Measurements from ENCODE around the gene ABCA5.

DNA sequence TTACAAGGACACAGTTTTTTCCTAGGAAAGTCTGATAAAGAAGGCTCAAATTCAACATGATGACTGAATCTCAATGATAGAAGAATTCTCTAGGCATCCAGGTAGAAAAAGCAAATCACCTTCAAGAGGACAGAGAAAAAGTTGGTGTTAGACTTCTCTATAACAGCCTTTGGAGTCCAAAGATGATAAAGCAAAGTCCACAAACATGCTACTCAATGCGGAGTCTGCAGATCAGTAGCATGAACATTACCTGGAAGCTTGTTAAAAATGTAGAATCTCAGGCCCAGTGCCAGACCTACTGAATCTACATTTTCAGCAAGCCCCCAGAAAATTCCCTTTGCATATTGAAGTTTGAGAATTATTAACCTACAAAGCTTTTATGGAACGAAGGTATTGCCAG lies 46.1 kb upstream of the ABCA5 start:
- TF ChIP-seq NFIC (IDR thresholded peaks at IDR 0.05; ENCODE audit: low read depth, low read length): no peak
- TF ChIP-seq, protein P1, sequence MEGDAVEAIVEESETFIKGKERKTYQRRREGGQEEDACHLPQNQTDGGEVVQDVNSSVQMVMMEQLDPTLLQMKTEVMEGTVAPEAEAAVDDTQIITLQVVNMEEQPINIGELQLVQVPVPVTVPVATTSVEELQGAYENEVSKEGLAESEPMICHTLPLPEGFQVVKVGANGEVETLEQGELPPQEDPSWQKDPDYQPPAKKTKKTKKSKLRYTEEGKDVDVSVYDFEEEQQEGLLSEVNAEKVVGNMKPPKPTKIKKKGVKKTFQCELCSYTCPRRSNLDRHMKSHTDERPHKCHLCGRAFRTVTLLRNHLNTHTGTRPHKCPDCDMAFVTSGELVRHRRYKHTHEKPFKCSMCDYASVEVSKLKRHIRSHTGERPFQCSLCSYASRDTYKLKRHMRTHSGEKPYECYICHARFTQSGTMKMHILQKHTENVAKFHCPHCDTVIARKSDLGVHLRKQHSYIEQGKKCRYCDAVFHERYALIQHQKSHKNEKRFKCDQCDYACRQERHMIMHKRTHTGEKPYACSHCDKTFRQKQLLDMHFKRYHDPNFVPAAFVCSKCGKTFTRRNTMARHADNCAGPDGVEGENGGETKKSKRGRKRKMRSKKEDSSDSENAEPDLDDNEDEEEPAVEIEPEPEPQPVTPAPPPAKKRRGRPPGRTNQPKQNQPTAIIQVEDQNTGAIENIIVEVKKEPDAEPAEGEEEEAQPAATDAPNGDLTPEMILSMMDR (IDR thresholded peaks at IDR 0.05 in 2 of 3, conservative IDR thresholded peaks at IDR 0.05 in 1 of 3; ENCODE audit: control insufficient read depth in 2 of 3, extremely low read depth in 1 of 3, insufficient read depth in 1 of 3, low read depth in 3 of 3, low read length in 3 of 3): no peak
- TF ChIP-seq HDGF (IDR thresholded peaks at IDR 0.05): no peak
- no peak for TF ChIP-seq EZH2 (IDR thresholded peaks at IDR 0.05; ENCODE audit: borderline replicate concordance, control insufficient read depth, low read depth, low read length)
- no peak for TF ChIP-seq POLR2AphosphoS5 (IDR thresholded peaks at IDR 0.05; ENCODE audit: low read length)
- TF ChIP-seq, protein P2, sequence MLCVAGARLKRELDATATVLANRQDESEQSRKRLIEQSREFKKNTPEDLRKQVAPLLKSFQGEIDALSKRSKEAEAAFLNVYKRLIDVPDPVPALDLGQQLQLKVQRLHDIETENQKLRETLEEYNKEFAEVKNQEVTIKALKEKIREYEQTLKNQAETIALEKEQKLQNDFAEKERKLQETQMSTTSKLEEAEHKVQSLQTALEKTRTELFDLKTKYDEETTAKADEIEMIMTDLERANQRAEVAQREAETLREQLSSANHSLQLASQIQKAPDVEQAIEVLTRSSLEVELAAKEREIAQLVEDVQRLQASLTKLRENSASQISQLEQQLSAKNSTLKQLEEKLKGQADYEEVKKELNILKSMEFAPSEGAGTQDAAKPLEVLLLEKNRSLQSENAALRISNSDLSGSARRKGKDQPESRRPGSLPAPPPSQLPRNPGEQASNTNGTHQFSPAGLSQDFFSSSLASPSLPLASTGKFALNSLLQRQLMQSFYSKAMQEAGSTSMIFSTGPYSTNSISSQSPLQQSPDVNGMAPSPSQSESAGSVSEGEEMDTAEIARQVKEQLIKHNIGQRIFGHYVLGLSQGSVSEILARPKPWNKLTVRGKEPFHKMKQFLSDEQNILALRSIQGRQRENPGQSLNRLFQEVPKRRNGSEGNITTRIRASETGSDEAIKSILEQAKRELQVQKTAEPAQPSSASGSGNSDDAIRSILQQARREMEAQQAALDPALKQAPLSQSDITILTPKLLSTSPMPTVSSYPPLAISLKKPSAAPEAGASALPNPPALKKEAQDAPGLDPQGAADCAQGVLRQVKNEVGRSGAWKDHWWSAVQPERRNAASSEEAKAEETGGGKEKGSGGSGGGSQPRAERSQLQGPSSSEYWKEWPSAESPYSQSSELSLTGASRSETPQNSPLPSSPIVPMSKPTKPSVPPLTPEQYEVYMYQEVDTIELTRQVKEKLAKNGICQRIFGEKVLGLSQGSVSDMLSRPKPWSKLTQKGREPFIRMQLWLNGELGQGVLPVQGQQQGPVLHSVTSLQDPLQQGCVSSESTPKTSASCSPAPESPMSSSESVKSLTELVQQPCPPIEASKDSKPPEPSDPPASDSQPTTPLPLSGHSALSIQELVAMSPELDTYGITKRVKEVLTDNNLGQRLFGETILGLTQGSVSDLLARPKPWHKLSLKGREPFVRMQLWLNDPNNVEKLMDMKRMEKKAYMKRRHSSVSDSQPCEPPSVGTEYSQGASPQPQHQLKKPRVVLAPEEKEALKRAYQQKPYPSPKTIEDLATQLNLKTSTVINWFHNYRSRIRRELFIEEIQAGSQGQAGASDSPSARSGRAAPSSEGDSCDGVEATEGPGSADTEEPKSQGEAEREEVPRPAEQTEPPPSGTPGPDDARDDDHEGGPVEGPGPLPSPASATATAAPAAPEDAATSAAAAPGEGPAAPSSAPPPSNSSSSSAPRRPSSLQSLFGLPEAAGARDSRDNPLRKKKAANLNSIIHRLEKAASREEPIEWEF (IDR thresholded peaks at IDR 0.05; ENCODE audit: insufficient replicate concordance, low read depth, low read length): no peak
- TF ChIP-seq ATF2 (IDR thresholded peaks at IDR 0.05; ENCODE audit: low read length): no peak
- TF ChIP-seq CHD4 (IDR thresholded peaks at IDR 0.05): no peak
- TF ChIP-seq RCOR1 (conservative IDR thresholded peaks at IDR 0.05; ENCODE audit: low read depth, low read length): no peak

Data from GM12878 (cell line).